ENCODE data around the gene XRCC4.

GRCh38 chr5:83401122-83401731, 323.9 kb downstream of the XRCC4 start:
- TF ChIP-seq POLR2A (IDR thresholded peaks at IDR 0.05; ENCODE audit: extremely low read depth, insufficient read length) (no peak), CTCF (IDR thresholded peaks at IDR 0.05; ENCODE audit: low read depth, low read length) (no peak)

Data from NB4 (cell line).